Erythroblast (primary cell): ENCODE measurements around the gene IFITM1.
"Not testable (repeated sequence)": the region's sequence is repeated elsewhere in the genome, so short reads cannot be mapped to it uniquely, and the experiment has no call there.

Experiments
- DNase-seq, 2 experiments: peaks; one replicate each; lab custom pipeline; 2025; lab: John Stamatoyannopoulos, UW
- GATA1 ChIP-seq: IDR thresholded peaks from 2 replicates; pipeline ENCODE4 v1.6.1; 2011; ENCODE audit warnings: low read depth, mild to moderate bottlenecking, control low read depth, low read length, moderate library complexity
- POLR2A ChIP-seq: IDR thresholded peaks from 2 replicates; pipeline ENCODE4 v1.6.1; 2011; ENCODE audit warnings: mild to moderate bottlenecking, low read length

IFITM1 gene

GRCh38 chr11:358129-358800 is 44.4 kb downstream of the IFITM1 start:
- DNase-seq, result no peak
- TF ChIP-seq POLR2A, result no peak
- no peak for TF ChIP-seq GATA1

- DNase-seq, result no peak
- TF ChIP-seq POLR2A, result no peak
- no peak for TF ChIP-seq GATA1
Observed at GRCh38 chr11:359181-359714, 45.4 kb downstream of the IFITM1 start.

GRCh38 chr11:360326-361280 is 46.8 kb downstream of the IFITM1 start:
- no peak for DNase-seq
- no peak for TF ChIP-seq POLR2A
- no peak for TF ChIP-seq GATA1

- TF ChIP-seq POLR2A, result no peak
- TF ChIP-seq GATA1, result no peak
- no peak for DNase-seq
Observed at GRCh38 chr11:362642-363442, 49.0 kb downstream of the IFITM1 start.

GRCh38 chr11:363443-363805 is 49.6 kb downstream of the IFITM1 start:
- not testable (repeated sequence) for DNase-seq

GRCh38 chr11:363948-364761 is 50.3 kb downstream of the IFITM1 start:
- TF ChIP-seq POLR2A (no peak), GATA1 (no peak)
- DNase-seq, result no peak
